SK-N-SH (cell line): ENCODE measurements around the gene EFCAB14. TPM values are rescaled to one million over a fixed set of nuclear protein-coding genes. Genes with fewer than 3 reads are reported as not detected.

Experiments
- CTCF ChIA-PET: fragments of 300-600, 350-600 bp; formaldehyde crosslinking; extraction: SDS; loops from one replicate; lab custom pipeline; 2021; lab: Yijun Ruan, JAX
- POLR2A ChIA-PET: fragments of 350-600 bp; sonication (Branson Sonifier 250); formaldehyde crosslinking; extraction: SDS; loops from one replicate; lab custom pipeline; 2020; ENCODE audit warnings: antibody characterized with exemption, inconsistent platforms; lab: Yijun Ruan, JAX
- DNase-seq: peaks from one replicate; pipeline ENCODE4 v3.0.0; 2012
- H2AFZ ChIP-seq: fragments of 200-600 bp; sonication (generic); 2 replicates; pipeline ENCODE4 v1.8.1; 2016; ENCODE audit warnings: antibody characterized with exemption, mild to moderate bottlenecking, low read depth
- H3F3A ChIP-seq: fragments of 200-600 bp; sonication (generic); replicated peaks from 2 replicates; pipeline ENCODE3; 2016; ENCODE audit warnings: antibody characterized with exemption, mild to moderate bottlenecking; ENCODE audit not compliant: insufficient read depth
- H3K27ac ChIP-seq, 2 experiments: fragments of 200-500 bp in 1 of 2; fragments of 200-600 bp in 1 of 2; sonication (Bioruptor generic) in 1 of 2; sonication (generic), shearing (Covaris generic) in 1 of 2; 2 replicates each; pipeline versions ENCODE4 v1.5.1 to v1.6.1; 2014 to 2016; ENCODE audit warnings: low read depth in 2 of 2, inconsistent platforms in 1 of 2, low read length in 1 of 2, mild to moderate bottlenecking in 1 of 2, mixed read lengths in 1 of 2
- H3K27me3 ChIP-seq: fragments of 200-600 bp; sonication (generic), shearing (Covaris generic); 2 replicates; pipeline ENCODE4 v1.6.1; 2016; ENCODE audit warnings: mixed run types; ENCODE audit not compliant: insufficient read depth
- H3K36me3 ChIP-seq, 2 experiments: fragments of 200-500 bp in 1 of 2; fragments of 200-600 bp in 1 of 2; sonication (Bioruptor generic) in 1 of 2; sonication (generic) in 1 of 2; replicated peaks in 1 of 2; 2 replicates each; pipeline versions ENCODE3 to v1.5.1; 2014 to 2016; ENCODE audit warnings: low read length in 1 of 2, mild to moderate bottlenecking in 1 of 2; ENCODE audit not compliant: insufficient read depth in 2 of 2, control insufficient read depth in 1 of 2
- H3K4me1 ChIP-seq, 2 experiments: fragments of 200-500 bp in 1 of 2; fragments of 200-600 bp in 1 of 2; sonication (Bioruptor generic) in 1 of 2; sonication (generic), shearing (Covaris generic) in 1 of 2; 2 replicates each; pipeline versions ENCODE4 v1.5.1 to v1.6.1; 2014 to 2016; ENCODE audit warnings: low read depth in 1 of 2, low read length in 1 of 2, mixed run types in 1 of 2; ENCODE audit not compliant: insufficient read depth in 2 of 2, control insufficient read depth in 1 of 2
- H3K4me2 ChIP-seq: fragments of 200-600 bp; sonication (generic), shearing (Covaris generic); 2 replicates; pipeline ENCODE4 v1.6.1; 2017; ENCODE audit warnings: mixed run types
- H3K4me3 ChIP-seq, 2 experiments: fragments of 200-500 bp in 1 of 2; fragments of 200-600 bp in 1 of 2; sonication (Bioruptor generic) in 1 of 2; sonication (generic), shearing (Covaris generic) in 1 of 2; 2 replicates each; pipeline versions ENCODE4 v1.5.1 to v1.8.1; 2014 to 2016; ENCODE audit warnings: low read depth in 2 of 2, inconsistent platforms in 1 of 2, low read length in 1 of 2, mild to moderate bottlenecking in 1 of 2, mixed read lengths in 1 of 2, moderate library complexity in 1 of 2
- H3K79me2 ChIP-seq: fragments of 200-600 bp; sonication (generic); 2 replicates; pipeline ENCODE4 v1.8.1; 2017; ENCODE audit warnings: mild to moderate bottlenecking; ENCODE audit not compliant: insufficient read depth
- H3K9ac ChIP-seq: fragments of 200-600 bp; sonication (generic); 2 replicates; pipeline ENCODE4 v1.6.1; 2017; ENCODE audit warnings: mixed run types
- H3K9me2 ChIP-seq: fragments of 200-600 bp; sonication (generic); 2 replicates; pipeline ENCODE4 v1.6.1; 2017; ENCODE audit warnings: mixed run types
- H3K9me3 ChIP-seq: fragments of 200-600 bp; sonication (generic); 2 replicates; pipeline ENCODE4 v1.6.1; 2017; ENCODE audit warnings: mixed run types, mild to moderate bottlenecking, moderate library complexity
- H4K20me1 ChIP-seq: fragments of 200-600 bp; sonication (generic); 2 replicates; pipeline ENCODE4 v1.6.1; 2017; ENCODE audit warnings: mild to moderate bottlenecking, mixed run types; ENCODE audit not compliant: insufficient read depth
- FOSL2 ChIP-seq: IDR thresholded peaks from 2 replicates; pipeline ENCODE4 v1.4.0; 2012; ENCODE audit warnings: low read depth, mild to moderate bottlenecking, moderate library complexity, borderline replicate concordance
- MAX ChIP-seq: IDR thresholded peaks from 2 replicates; pipeline ENCODE4 v1.4.0; 2012; ENCODE audit warnings: low read depth
- MXI1 ChIP-seq: IDR thresholded peaks from 2 replicates; pipeline ENCODE4 v1.6.1; 2012; ENCODE audit warnings: mild to moderate bottlenecking, low read depth, low read length, improper control_type of control experiment
- PBX3 ChIP-seq: IDR thresholded peaks from 2 replicates; pipeline ENCODE4; 2012
- POLR2AphosphoS5 ChIP-seq: IDR thresholded peaks from 2 replicates; pipeline ENCODE4 v1.6.1; 2012; ENCODE audit warnings: low read depth, low read length
- RAD21 ChIP-seq: IDR thresholded peaks from 2 replicates; pipeline ENCODE4 v1.6.1; 2012; ENCODE audit warnings: mild to moderate bottlenecking, low read length
- RXRA ChIP-seq: IDR thresholded peaks from 2 replicates; pipeline ENCODE4 v1.4.0; 2012; ENCODE audit warnings: low read depth, mild to moderate bottlenecking, borderline replicate concordance
- YY1 ChIP-seq: IDR thresholded peaks from 2 replicates; pipeline ENCODE4 v1.4.0; 2012; ENCODE audit warnings: low read depth, mild to moderate bottlenecking
- WGBS: methylation state at CpG from one replicate; pipeline ENCODE4 v1.1.6; 2017; ENCODE audit warnings: low lambda C conversion rate; 5-methylcytosine and 5-hydroxymethylcytosine counted together
- polyA plus RNA-seq, 3 experiments: library from polyadenylated mRNA; depleted of rRNA; stranded (reverse); fragments of >200 nt; gene quantifications; 2 replicates each; pipeline ENCODE4 v1.2.3, GENCODE V29; 2012

EFCAB14 gene
- polyA plus RNA-seq, 1 of the 3 experiments (the other 2 are of a cell fraction) = 13.6 TPM

GRCh38 chr1:46646844-46647243, 72.1 kb downstream of the EFCAB14 start:
- H3K27me3 ChIP-seq = no peaks in the 10 kb centered on the region
- H3K4me1 ChIP-seq = peaks cover 3 to 7% of the 10 kb centered on the region in 2 experiments
- H3K9me2 ChIP-seq = no peaks in the 10 kb centered on the region
- no peak overlapping the region for H3K4me2 ChIP-seq
- peaks cover 23% of the 10 kb centered on the region for H3F3A ChIP-seq
- WGBS = 86% methylated on average over 2 of the region's 2 CpGs
- no peak overlapping the region for H3K4me3 ChIP-seq
- H3K36me3 ChIP-seq = peaks cover 12 to 41% of the 10 kb centered on the region in 2 experiments
- H3K9me3 ChIP-seq = no peaks in the 10 kb centered on the region
- H4K20me1 ChIP-seq = no peaks in the 10 kb centered on the region
- ChIA-PET POLR2A (no interaction called here), CTCF (interaction anchor here (1.6 kb wide), 1 partner anchor 205 kb away, joined by 3 read pairs; no protein-coding TSS in a partner anchor)
- H3K27ac ChIP-seq = no peak overlapping the region
- no peaks in the 10 kb centered on the region for H3K79me2 ChIP-seq
- no peak for TF ChIP-seq PBX3
- TF ChIP-seq POLR2AphosphoS5 = no peak
- TF ChIP-seq RAD21 = no peak
- no peak overlapping the region for H3K9ac ChIP-seq
- no peak for DNase-seq
- no peak overlapping the region for H2AFZ ChIP-seq

GRCh38 chr1:46646331-46646730, 72.6 kb downstream of the EFCAB14 start:
- peaks cover 23% of the 10 kb centered on the region for H3F3A ChIP-seq
- WGBS = 61% methylated on average over 1 of the region's 1 CpG
- H3K27ac ChIP-seq = no peak overlapping the region
- no peak overlapping the region for H3K4me3 ChIP-seq
- no peaks in the 10 kb centered on the region for H3K27me3 ChIP-seq
- no peaks in the 10 kb centered on the region for H3K9me2 ChIP-seq
- no peak for TF ChIP-seq FOSL2
- H3K4me2 ChIP-seq = no peak overlapping the region
- no peaks in the 10 kb centered on the region for H4K20me1 ChIP-seq
- CTCF ChIA-PET = interaction anchor here (1.6 kb wide), 1 partner anchor 204 kb away, joined by 3 read pairs; no protein-coding TSS in a partner anchor
- peaks cover 12 to 41% of the 10 kb centered on the region in 2 experiments for H3K36me3 ChIP-seq
- no peak for DNase-seq
- no peak overlapping the region for H2AFZ ChIP-seq
- H3K4me1 ChIP-seq = peaks cover 3 to 7% of the 10 kb centered on the region in 2 experiments
- H3K79me2 ChIP-seq = no peaks in the 10 kb centered on the region
- H3K9ac ChIP-seq = no peak overlapping the region
- no peaks in the 10 kb centered on the region for H3K9me3 ChIP-seq
- POLR2A ChIA-PET = no interaction called here

GRCh38 chr1:46645815-46646214, 73.1 kb downstream of the EFCAB14 start:
- H3K4me2 ChIP-seq = no peak overlapping the region
- CTCF ChIA-PET = interaction anchor here (1.6 kb wide), 1 partner anchor 204 kb away, joined by 3 read pairs; no protein-coding TSS in a partner anchor
- no peaks in the 10 kb centered on the region for H4K20me1 ChIP-seq
- no peak for TF ChIP-seq MAX
- no peak for TF ChIP-seq POLR2AphosphoS5
- TF ChIP-seq MXI1 = no peak
- no peak for TF ChIP-seq PBX3
- no peak for TF ChIP-seq RXRA
- TF ChIP-seq YY1 = no peak
- TF ChIP-seq, all 33 proteins: peak for 0
- H3K79me2 ChIP-seq = no peaks in the 10 kb centered on the region
- 79% methylated on average over 4 of the region's 4 CpGs for WGBS
- H3F3A ChIP-seq = peaks cover 23% of the 10 kb centered on the region
- H3K9ac ChIP-seq = no peak overlapping the region
- no peak overlapping the region for H3K4me3 ChIP-seq
- no peaks in the 10 kb centered on the region for H3K9me3 ChIP-seq
- peaks cover 12 to 41% of the 10 kb centered on the region in 2 experiments for H3K36me3 ChIP-seq
- H3K27me3 ChIP-seq = no peaks in the 10 kb centered on the region
- H3K9me2 ChIP-seq = no peaks in the 10 kb centered on the region
- peaks cover 3 to 7% of the 10 kb centered on the region in 2 experiments for H3K4me1 ChIP-seq
- DNase-seq = no peak
- H2AFZ ChIP-seq = no peak overlapping the region
- no peak overlapping the region for H3K27ac ChIP-seq
- POLR2A ChIA-PET = no interaction called here
